SU-DHL-6 (cell line): Measurements from ENCODE around the gene TREM2.

ENCODE experiments used
- H2AFZ ChIP-seq: fragments of 200-600 bp; sonication (generic); 2 replicates; pipeline ENCODE4 v1.6.1; 2014; ENCODE audit warnings: low read depth, mild to moderate bottlenecking, moderate library complexity, mixed read lengths, antibody characterized with exemption, low read length; ENCODE audit not compliant: severe bottlenecking
- H3F3A ChIP-seq: fragments of 200-600 bp; shearing (Covaris generic); 2 replicates; pipeline ENCODE4 v1.6.0; 2016; ENCODE audit warnings: antibody characterized with exemption, mild to moderate bottlenecking; ENCODE audit not compliant: insufficient read depth
- H3K27ac ChIP-seq: fragments of 200-600 bp; sonication (generic); 2 replicates; pipeline ENCODE4 v1.5.1; 2016; ENCODE audit warnings: low read depth, mild to moderate bottlenecking, low read length, moderate library complexity, mixed read lengths
- H3K27me3 ChIP-seq: fragments of 200-600 bp; sonication (generic), shearing (Covaris generic); 2 replicates; pipeline ENCODE4 v1.6.0; 2014; ENCODE audit warnings: mild to moderate bottlenecking, low read length
- H3K36me3 ChIP-seq: fragments of 200-600 bp; sonication (generic); 2 replicates; pipeline ENCODE4 v1.6.1; 2014; ENCODE audit warnings: mild to moderate bottlenecking, low read length, mixed read lengths
- H3K4me2 ChIP-seq: fragments of 300-600, 200-600 bp; shearing (Covaris generic), sonication (generic); 2 replicates; pipeline ENCODE4 v1.6.0; 2014; ENCODE audit warnings: low read length, low read depth, mild to moderate bottlenecking; ENCODE audit not compliant: poor library complexity, severe bottlenecking
- H3K4me3 ChIP-seq: fragments of 200-600 bp; sonication (generic); 2 replicates; pipeline ENCODE4 v1.5.1; 2014; ENCODE audit warnings: antibody characterized with exemption, low read length, mild to moderate bottlenecking, mixed read lengths; ENCODE audit not compliant: insufficient read depth, poor library complexity, severe bottlenecking
- H3K79me2 ChIP-seq: fragments of 200-600 bp; sonication (generic); 2 replicates; pipeline ENCODE4 v1.6.1; 2014; ENCODE audit warnings: mild to moderate bottlenecking, low read length, moderate library complexity; ENCODE audit not compliant: insufficient read depth
- H3K9ac ChIP-seq: fragments of 200-600 bp; sonication (generic); 2 replicates; pipeline ENCODE4 v1.7.0; 2014; ENCODE audit warnings: mild to moderate bottlenecking, low read length
- H3K9me2 ChIP-seq: fragments of 200-600 bp; sonication (generic); replicated peaks from 2 replicates; pipeline ENCODE4 v1.6.1; 2014; ENCODE audit warnings: low read length; ENCODE audit not compliant: insufficient read depth
- H3K9me3 ChIP-seq: fragments of 200-600 bp; sonication (generic); 2 replicates; pipeline ENCODE4 v1.6.1; 2014; ENCODE audit warnings: low read length, mixed read lengths; ENCODE audit not compliant: insufficient read depth
- H4K20me1 ChIP-seq: fragments of 200-600 bp; sonication (generic); 2 replicates; pipeline ENCODE4 v1.6.1; 2014; ENCODE audit warnings: low read depth, mild to moderate bottlenecking, antibody characterized with exemption, low read length, moderate library complexity, mixed read lengths
- EZH2phosphoT487 ChIP-seq: fragments of 200-600 bp; sonication (generic), shearing (Covaris generic); conservative IDR thresholded peaks from 2 replicates; pipeline ENCODE4 v1.6.1; 2018; ENCODE audit warnings: mild to moderate bottlenecking, antibody characterized with exemption, low read length, moderate library complexity, mixed read lengths
- TF ChIP-seq, protein P1 (sequence below): fragments of 200-600 bp; sonication (generic); IDR thresholded peaks from one replicate; pipeline ENCODE4 v1.5.1; 2017; ENCODE audit warnings: antibody characterized with exemption, mild to moderate bottlenecking, low read length, moderate library complexity; ENCODE audit not compliant: insufficient read depth, poor library complexity, severe bottlenecking

The TREM2 gene

DNA sequence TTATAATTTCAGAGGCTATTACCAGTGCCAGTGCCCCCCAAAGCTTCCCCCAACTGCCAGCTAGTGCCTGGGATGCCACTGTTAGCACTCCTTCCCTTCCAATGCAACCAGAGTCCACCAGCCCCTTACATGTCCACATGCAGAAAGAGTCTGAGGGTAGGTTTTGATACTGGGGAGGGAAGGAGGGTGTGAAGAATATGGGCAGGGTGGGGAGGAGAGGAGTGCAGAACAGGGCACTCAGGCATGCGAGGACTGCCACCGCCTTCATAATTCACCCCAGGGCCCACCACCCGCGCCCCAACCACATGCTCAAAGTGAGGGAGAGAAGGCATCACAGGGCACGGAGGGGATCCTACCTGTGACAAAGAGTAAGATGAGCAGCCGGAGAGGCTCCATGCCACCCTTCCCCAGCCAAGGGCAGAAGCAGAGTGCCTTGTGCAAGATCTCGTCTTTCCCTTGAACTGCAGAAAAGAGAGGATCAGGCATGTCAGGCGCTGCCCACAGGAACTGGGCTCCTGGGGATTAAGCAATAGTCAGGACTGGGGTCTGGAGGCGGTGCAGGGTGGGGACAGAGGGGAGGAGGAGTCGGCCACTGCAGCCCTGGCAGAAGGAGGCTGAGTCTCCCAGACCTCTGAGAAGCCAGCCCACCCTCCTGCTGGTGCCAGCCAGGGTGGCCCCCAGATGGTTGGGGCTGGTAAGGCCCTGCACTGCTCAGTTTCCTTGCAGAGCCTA is at the start of gene TREM2:
TREM2 (minus strand) TSS at position 430 of the 732 bp plus-strand sequence; CDS start at position 396, 34 bp downstream.
- Histone ChIP-seq H3K9me2 (no peaks in the 10 kb centered on the region), H3F3A (no peaks in the 10 kb centered on the region), H3K9me3 (no peaks in the 10 kb centered on the region), H3K4me3 (no peak within 1 kb of the TSS), H3K36me3 (no peaks in the 10 kb centered on the region), H2AFZ (no peak within 1 kb of the TSS), H3K4me2 (no peak within 1 kb of the TSS), H3K27ac (no peak within 1 kb of the TSS), H4K20me1 (no peaks in the 10 kb centered on the region), H3K79me2 (no peaks in the 10 kb centered on the region), H3K27me3 (no peaks in the 10 kb centered on the region), H3K9ac (no peak within 1 kb of the TSS)
- TF ChIP-seq, protein P1, sequence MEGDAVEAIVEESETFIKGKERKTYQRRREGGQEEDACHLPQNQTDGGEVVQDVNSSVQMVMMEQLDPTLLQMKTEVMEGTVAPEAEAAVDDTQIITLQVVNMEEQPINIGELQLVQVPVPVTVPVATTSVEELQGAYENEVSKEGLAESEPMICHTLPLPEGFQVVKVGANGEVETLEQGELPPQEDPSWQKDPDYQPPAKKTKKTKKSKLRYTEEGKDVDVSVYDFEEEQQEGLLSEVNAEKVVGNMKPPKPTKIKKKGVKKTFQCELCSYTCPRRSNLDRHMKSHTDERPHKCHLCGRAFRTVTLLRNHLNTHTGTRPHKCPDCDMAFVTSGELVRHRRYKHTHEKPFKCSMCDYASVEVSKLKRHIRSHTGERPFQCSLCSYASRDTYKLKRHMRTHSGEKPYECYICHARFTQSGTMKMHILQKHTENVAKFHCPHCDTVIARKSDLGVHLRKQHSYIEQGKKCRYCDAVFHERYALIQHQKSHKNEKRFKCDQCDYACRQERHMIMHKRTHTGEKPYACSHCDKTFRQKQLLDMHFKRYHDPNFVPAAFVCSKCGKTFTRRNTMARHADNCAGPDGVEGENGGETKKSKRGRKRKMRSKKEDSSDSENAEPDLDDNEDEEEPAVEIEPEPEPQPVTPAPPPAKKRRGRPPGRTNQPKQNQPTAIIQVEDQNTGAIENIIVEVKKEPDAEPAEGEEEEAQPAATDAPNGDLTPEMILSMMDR = no peak
- TF ChIP-seq EZH2phosphoT487 = no peak

- H3F3A ChIP-seq = no peaks in the 10 kb centered on the region
- no peaks in the 10 kb centered on the region for H3K9me3 ChIP-seq
- TF ChIP-seq EZH2phosphoT487 = no peak
- TF ChIP-seq, protein P1 = no peak
- H3K4me2 ChIP-seq = no peak overlapping the region
- no peaks in the 10 kb centered on the region for H3K27me3 ChIP-seq
- no peaks in the 10 kb centered on the region for H3K36me3 ChIP-seq
- H3K4me3 ChIP-seq = no peak overlapping the region
- no peak overlapping the region for H3K27ac ChIP-seq
- no peak overlapping the region for H2AFZ ChIP-seq
- no peak overlapping the region for H3K9ac ChIP-seq
- H3K79me2 ChIP-seq = no peaks in the 10 kb centered on the region
- no peaks in the 10 kb centered on the region for H4K20me1 ChIP-seq
- H3K9me2 ChIP-seq = no peaks in the 10 kb centered on the region
These were observed 46.8 kb upstream of the TREM2 start for GRCh38 chr6:41209547-41210320.

- H3K9me2 ChIP-seq = no peaks in the 10 kb centered on the region
- no peaks in the 10 kb centered on the region for H3F3A ChIP-seq
- no peaks in the 10 kb centered on the region for H3K79me2 ChIP-seq
- H3K4me2 ChIP-seq = no peak overlapping the region
- no peaks in the 10 kb centered on the region for H4K20me1 ChIP-seq
- no peak overlapping the region for H2AFZ ChIP-seq
- H3K36me3 ChIP-seq = no peaks in the 10 kb centered on the region
- no peaks in the 10 kb centered on the region for H3K27me3 ChIP-seq
- H3K27ac ChIP-seq = no peak overlapping the region
- TF ChIP-seq EZH2phosphoT487 = no peak
- TF ChIP-seq, protein P1 = no peak
- H3K9ac ChIP-seq = no peak overlapping the region
- no peaks in the 10 kb centered on the region for H3K9me3 ChIP-seq
- no peak overlapping the region for H3K4me3 ChIP-seq
These were observed 45.7 kb upstream of the TREM2 start for GRCh38 chr6:41208439-41209106.
